ENCODE measurements around the gene CDH23. TPM values are rescaled to one million over a fixed set of nuclear protein-coding genes. Genes with fewer than 3 reads are reported as not detected.

CDH23 gene
- total RNA-seq, 1 experiment from 2014 or later: 2.1 TPM

- Histone ChIP-seq H3K27ac (ENCODE audit: low read length) (no peak overlapping the region), H2AFZ (ENCODE audit: low read length) (no peak overlapping the region), H3K4me1 (ENCODE audit: low read length) (no peaks in the 10 kb centered on the region), H3K4me2 (ENCODE audit: low read depth, low read length, poor library complexity, severe bottlenecking) (no peak overlapping the region), H3K27me3 (ENCODE audit: low read length) (no peaks in the 10 kb centered on the region), H3K36me3 (ENCODE audit: insufficient read depth, low read length) (no peaks in the 10 kb centered on the region; the same call in 1 of the 2 replicates), H3K4me3 (ENCODE audit: low read length) (no peak overlapping the region), H4K20me1 (ENCODE audit: insufficient read depth, low read depth, low read length) (no peaks in the 10 kb centered on the region; the same call in 1 of the 2 replicates), H3K9ac (ENCODE audit: low read length) (no peak overlapping the region), H3K79me2 (ENCODE audit: low read length) (no peaks in the 10 kb centered on the region), H3K9me3 (ENCODE audit: low read length) (no peaks in the 10 kb centered on the region), H3K9me2 (replicated peaks; ENCODE audit: insufficient read depth, low read length) (no peaks in the 10 kb centered on the region)
- no peak for DNase-seq
These were observed 419.7 kb downstream of the CDH23 start for GRCh38 chr10:71816421-71816851.

- Histone ChIP-seq H2AFZ (ENCODE audit: low read length) (no peak overlapping the region), H3K4me2 (ENCODE audit: low read depth, low read length, poor library complexity, severe bottlenecking) (no peak overlapping the region), H3K9me2 (replicated peaks; ENCODE audit: insufficient read depth, low read length) (no peaks in the 10 kb centered on the region), H3K27ac (ENCODE audit: low read length) (no peak overlapping the region), H3K79me2 (ENCODE audit: low read length) (no peaks in the 10 kb centered on the region), H3K4me1 (ENCODE audit: low read length) (no peaks in the 10 kb centered on the region), H3K4me3 (ENCODE audit: low read length) (no peak overlapping the region), H3K27me3 (ENCODE audit: low read length) (no peaks in the 10 kb centered on the region), H3K9me3 (ENCODE audit: low read length) (no peaks in the 10 kb centered on the region), H4K20me1 (ENCODE audit: insufficient read depth, low read depth, low read length) (no peaks in the 10 kb centered on the region; the same call in 1 of the 2 replicates), H3K36me3 (ENCODE audit: insufficient read depth, low read length) (no peaks in the 10 kb centered on the region; the same call in 1 of the 2 replicates), H3K9ac (ENCODE audit: low read length) (no peak overlapping the region)
- DNase-seq: no peak
These were observed 420.4 kb downstream of the CDH23 start for GRCh38 chr10:71816936-71817618.

GRCh38 chr10:71817831-71818655 is 421.3 kb downstream of the CDH23 start:
- H3K9me3 ChIP-seq (ENCODE audit: low read length): no peaks in the 10 kb centered on the region
- no peaks in the 10 kb centered on the region; the same call in 1 of the 2 replicates for H3K36me3 ChIP-seq (ENCODE audit: insufficient read depth, low read length)
- H2AFZ ChIP-seq (ENCODE audit: low read length): no peak overlapping the region
- H3K4me3 ChIP-seq (ENCODE audit: low read length): no peak overlapping the region
- H3K9me2 ChIP-seq (replicated peaks; ENCODE audit: insufficient read depth, low read length): no peaks in the 10 kb centered on the region
- DNase-seq: no peak
- no peaks in the 10 kb centered on the region for H3K79me2 ChIP-seq (ENCODE audit: low read length)
- no peak overlapping the region for H3K27ac ChIP-seq (ENCODE audit: low read length)
- no peak overlapping the region for H3K4me2 ChIP-seq (ENCODE audit: low read depth, low read length, poor library complexity, severe bottlenecking)
- H3K4me1 ChIP-seq (ENCODE audit: low read length): no peaks in the 10 kb centered on the region
- H3K27me3 ChIP-seq (ENCODE audit: low read length): no peaks in the 10 kb centered on the region
- no peak overlapping the region for H3K9ac ChIP-seq (ENCODE audit: low read length)
- H4K20me1 ChIP-seq (ENCODE audit: insufficient read depth, low read depth, low read length): no peaks in the 10 kb centered on the region; the same call in 1 of the 2 replicates

DNA sequence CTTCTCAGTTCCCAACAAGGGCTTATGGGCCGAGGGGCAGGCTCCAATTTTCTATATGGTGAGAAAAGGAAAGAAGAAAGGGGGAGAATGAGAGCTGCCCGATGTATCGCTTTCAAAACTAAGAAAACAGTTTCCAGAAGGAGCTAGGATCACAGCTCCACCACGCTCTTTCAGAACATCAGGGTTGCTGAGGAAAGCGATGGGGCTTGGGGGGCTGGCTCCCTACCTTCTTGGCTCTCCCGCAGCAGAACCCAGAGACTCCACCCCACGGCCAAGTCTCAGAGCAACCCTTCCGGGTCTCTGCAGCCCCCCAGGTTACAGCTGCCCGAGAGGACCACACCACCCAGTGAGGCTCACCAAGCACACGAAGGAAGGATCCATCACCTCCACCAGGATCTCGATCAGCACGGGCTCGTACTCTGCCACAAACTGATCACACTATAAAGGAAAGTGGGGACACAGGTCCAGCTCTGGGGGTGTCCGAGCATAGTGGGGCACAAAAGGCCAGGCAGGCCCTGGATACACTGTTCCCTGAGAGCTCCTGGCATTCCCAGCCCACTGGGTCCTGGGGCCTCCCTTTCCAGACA is 422.0 kb downstream of the CDH23 start:
- Histone ChIP-seq H2AFZ (ENCODE audit: low read length) (no peak overlapping the region), H3K4me2 (ENCODE audit: low read depth, low read length, poor library complexity, severe bottlenecking) (no peak overlapping the region), H3K4me3 (ENCODE audit: low read length) (no peak overlapping the region), H4K20me1 (ENCODE audit: insufficient read depth, low read depth, low read length) (no peaks in the 10 kb centered on the region; the same call in 1 of the 2 replicates), H3K79me2 (ENCODE audit: low read length) (no peaks in the 10 kb centered on the region), H3K9me3 (ENCODE audit: low read length) (no peaks in the 10 kb centered on the region), H3K36me3 (ENCODE audit: insufficient read depth, low read length) (no peaks in the 10 kb centered on the region; the same call in 1 of the 2 replicates), H3K4me1 (ENCODE audit: low read length) (no peaks in the 10 kb centered on the region), H3K27ac (ENCODE audit: low read length) (no peak overlapping the region), H3K27me3 (ENCODE audit: low read length) (no peaks in the 10 kb centered on the region), H3K9ac (ENCODE audit: low read length) (no peak overlapping the region), H3K9me2 (replicated peaks; ENCODE audit: insufficient read depth, low read length) (no peaks in the 10 kb centered on the region)
- no peak for DNase-seq

DNA sequence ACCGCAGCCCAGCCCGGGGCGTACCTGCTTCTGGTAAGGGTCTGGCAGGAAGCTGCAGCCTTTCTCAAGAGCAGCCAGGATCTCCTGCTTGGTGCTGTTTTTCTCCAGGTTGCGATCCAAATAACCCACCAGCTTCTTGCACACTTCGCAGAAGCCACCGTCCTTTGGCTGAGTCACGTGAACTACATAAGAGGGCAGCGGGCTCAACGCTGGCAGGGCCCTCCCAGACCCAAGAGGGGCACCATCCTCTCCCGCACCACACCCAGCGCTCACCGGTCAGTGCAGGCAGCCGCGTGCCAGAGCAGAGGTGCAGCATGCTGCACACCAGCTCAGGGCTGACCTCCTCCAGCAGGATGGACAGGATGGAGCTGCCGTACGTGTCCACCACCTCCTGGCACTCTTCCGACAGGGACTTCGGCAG is 422.7 kb downstream of the CDH23 start:
- H3K79me2 ChIP-seq (ENCODE audit: low read length): no peaks in the 10 kb centered on the region

GRCh38 chr10:71819985-71820384 is 423.3 kb downstream of the CDH23 start:
- Histone ChIP-seq H3K9me2 (replicated peaks; ENCODE audit: insufficient read depth, low read length) (no peaks in the 10 kb centered on the region), H3K4me2 (ENCODE audit: low read depth, low read length, poor library complexity, severe bottlenecking) (no peak overlapping the region), H3K4me3 (ENCODE audit: low read length) (no peak overlapping the region), H3K27ac (ENCODE audit: low read length) (no peak overlapping the region), H4K20me1 (ENCODE audit: insufficient read depth, low read depth, low read length) (peaks cover 9% of the 10 kb centered on the region; the same call in 1 of the 2 replicates), H3K9ac (ENCODE audit: low read length) (no peak overlapping the region), H3K79me2 (ENCODE audit: low read length) (no peaks in the 10 kb centered on the region), H3K4me1 (ENCODE audit: low read length) (peaks cover 4% of the 10 kb centered on the region), H2AFZ (ENCODE audit: low read length) (no peak overlapping the region), H3K9me3 (ENCODE audit: low read length) (no peaks in the 10 kb centered on the region), H3K27me3 (ENCODE audit: low read length) (no peaks in the 10 kb centered on the region), H3K36me3 (ENCODE audit: insufficient read depth, low read length) (peaks cover 3% of the 10 kb centered on the region; the same call in 1 of the 2 replicates)
- no peak for DNase-seq

More for the DNA sequence above, 422.7 kb downstream of the CDH23 start:
- H3K9ac ChIP-seq (ENCODE audit: low read length): no peak overlapping the region
- H3K4me1 ChIP-seq (ENCODE audit: low read length): no peaks in the 10 kb centered on the region; the same call in 1 of the 2 replicates
- no peaks in the 10 kb centered on the region for H3K9me2 ChIP-seq (replicated peaks; ENCODE audit: insufficient read depth, low read length)
- H3K4me3 ChIP-seq (ENCODE audit: low read length): no peak overlapping the region
- H3K36me3 ChIP-seq (ENCODE audit: insufficient read depth, low read length): no peaks in the 10 kb centered on the region; the same call in 1 of the 2 replicates
- H4K20me1 ChIP-seq (ENCODE audit: insufficient read depth, low read depth, low read length): peaks cover 5% of the 10 kb centered on the region; the same call in 1 of the 2 replicates
- H3K9me3 ChIP-seq (ENCODE audit: low read length): no peaks in the 10 kb centered on the region
- H3K4me2 ChIP-seq (ENCODE audit: low read depth, low read length, poor library complexity, severe bottlenecking): no peak overlapping the region
- no peak overlapping the region for H3K27ac ChIP-seq (ENCODE audit: low read length)
- DNase-seq: no peak
- no peak overlapping the region for H2AFZ ChIP-seq (ENCODE audit: low read length)
- H3K27me3 ChIP-seq (ENCODE audit: low read length): no peaks in the 10 kb centered on the region

DNA sequence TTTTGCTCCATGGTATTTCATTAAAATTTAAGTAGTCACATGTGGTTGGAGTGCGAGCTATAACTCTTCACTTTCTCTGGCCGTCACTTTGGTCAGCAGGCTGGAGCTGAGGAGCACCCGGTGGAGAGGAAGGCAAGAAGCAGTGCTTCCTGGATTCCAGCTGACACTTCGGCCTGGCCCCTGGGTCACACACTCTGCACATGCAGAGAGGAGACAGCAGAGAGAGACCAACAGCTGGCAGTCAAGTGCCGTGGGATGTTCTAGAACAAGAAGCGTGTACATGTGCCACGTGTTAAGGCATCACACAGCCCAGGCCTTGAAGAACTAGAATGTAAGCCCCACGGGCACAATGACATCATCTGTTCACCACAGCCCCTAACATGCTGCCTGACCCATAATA is 424.2 kb downstream of the CDH23 start:
- Histone ChIP-seq H3K79me2 (ENCODE audit: low read length) (no peaks in the 10 kb centered on the region), H3K9ac (ENCODE audit: low read length) (no peak overlapping the region), H3K4me1 (ENCODE audit: low read length) (peaks cover 8% of the 10 kb centered on the region)

More for the DNA sequence above, 424.2 kb downstream of the CDH23 start:
- Histone ChIP-seq H3K4me3 (ENCODE audit: low read length) (no peak overlapping the region), H3K27ac (ENCODE audit: low read length) (no peak overlapping the region), H3K9me3 (ENCODE audit: low read length) (no peaks in the 10 kb centered on the region), H3K4me2 (ENCODE audit: low read depth, low read length, poor library complexity, severe bottlenecking) (no peak overlapping the region), H2AFZ (ENCODE audit: low read length) (no peak overlapping the region), H3K27me3 (ENCODE audit: low read length) (no peaks in the 10 kb centered on the region), H4K20me1 (ENCODE audit: insufficient read depth, low read depth, low read length) (peaks cover 13% of the 10 kb centered on the region), H3K36me3 (ENCODE audit: insufficient read depth, low read length) (peaks cover 12% of the 10 kb centered on the region; the same call in 1 of the 2 replicates), H3K9me2 (replicated peaks; ENCODE audit: insufficient read depth, low read length) (no peaks in the 10 kb centered on the region)
- no peak for DNase-seq

Data from Karpas-422 (cell line).